NCI-H146 treated with DMSO at 0.1 percent for 48 hours (cell line): Measurements from ENCODE around the gene KIF26B.
"Not testable (repeated sequence)": the region's sequence is repeated elsewhere in the genome, so short reads cannot be mapped to it uniquely, and the experiment has no call there.

Experiments
- DNase-seq: peaks from one replicate; lab custom pipeline; 2025; ENCODE audit not compliant: unreplicated experiment; lab: John Stamatoyannopoulos, UW

KIF26B gene

DNA sequence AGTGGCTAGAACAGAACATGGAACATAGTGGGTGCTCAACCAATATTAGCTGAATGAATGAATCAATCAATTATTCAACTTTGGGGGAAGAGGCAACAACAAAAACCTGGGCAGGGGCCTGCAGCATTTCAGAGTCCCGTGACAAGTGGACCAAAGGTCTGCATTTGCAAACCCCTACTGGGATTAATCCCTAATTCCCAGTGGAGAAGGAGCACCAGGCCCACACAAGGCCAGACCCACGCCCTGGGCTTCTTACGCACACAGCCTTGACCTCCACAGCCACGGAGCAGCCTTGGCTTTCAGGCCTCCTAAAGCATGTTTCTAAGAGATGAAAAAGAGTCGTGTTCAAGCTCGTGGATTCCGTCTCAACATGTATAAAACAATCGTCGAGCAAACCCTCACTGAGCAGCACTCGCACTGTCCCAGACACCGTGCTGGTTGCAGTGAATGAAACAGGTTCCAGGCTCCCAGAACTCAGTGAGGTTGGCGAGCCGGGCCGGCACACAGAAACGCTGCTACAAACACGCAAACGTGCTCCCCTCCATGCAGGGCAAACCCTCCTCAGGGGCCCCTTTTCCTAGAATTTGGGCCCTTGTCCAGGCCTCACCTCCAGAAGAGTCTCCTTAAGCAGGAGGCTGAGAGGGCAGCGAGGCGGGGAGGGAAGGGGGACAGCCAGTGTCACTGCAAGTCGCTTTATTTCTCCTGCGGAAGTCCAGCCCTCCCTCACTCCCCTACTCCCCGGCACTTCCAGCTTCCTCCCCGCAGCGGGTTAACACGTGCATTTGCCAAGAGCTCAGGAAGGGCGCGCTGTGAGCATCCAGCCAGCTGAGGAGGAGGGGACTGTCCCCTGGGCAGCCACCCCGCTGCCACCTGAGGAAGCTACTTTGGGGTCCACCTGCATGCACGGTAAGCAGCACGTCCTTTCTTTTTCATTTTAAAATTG, 556.4 kb downstream of the KIF26B start:
- no peak for DNase-seq

DNA sequence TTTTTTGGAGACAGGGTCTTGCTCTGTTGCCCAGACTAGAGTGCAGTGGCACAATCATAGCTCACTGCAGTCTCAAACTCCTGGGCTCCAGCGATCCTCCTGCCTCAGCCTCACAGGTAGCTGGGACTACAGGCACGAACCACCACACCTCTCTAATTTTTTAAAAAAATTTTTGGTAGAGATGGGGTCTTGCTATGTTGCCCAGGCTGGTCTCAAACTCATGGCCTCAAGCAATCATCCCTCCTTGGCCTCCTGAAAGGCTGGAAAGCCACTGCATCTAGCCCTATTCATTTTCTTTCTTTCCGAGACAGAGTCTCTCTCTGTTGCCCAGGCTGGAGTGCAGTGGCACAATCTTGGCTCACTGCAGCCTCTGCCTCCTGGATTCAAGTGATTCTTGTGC, 559.2 kb downstream of the KIF26B start:
- not testable (repeated sequence) for DNase-seq

DNA sequence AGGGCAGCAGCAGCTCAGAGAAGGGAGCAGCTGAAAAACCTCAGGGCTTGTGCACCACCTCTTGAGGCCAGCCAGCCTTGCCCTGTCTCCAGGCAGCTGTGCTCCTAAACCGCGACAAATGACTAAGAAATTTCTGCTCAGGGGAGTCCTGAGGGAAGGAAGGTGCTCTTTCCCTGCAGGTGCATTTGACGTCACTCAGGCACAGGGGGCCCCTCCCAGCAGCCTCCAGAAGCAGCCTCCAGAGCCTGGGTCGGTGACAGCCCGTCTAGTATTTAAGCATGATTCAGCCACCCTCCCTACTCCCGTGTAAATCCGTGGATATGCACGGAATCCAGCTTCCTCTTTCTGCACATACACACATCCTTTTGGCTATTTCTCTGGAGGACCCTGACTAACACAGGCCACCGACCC, 560.5 kb downstream of the KIF26B start:
- DNase-seq = no peak

DNA sequence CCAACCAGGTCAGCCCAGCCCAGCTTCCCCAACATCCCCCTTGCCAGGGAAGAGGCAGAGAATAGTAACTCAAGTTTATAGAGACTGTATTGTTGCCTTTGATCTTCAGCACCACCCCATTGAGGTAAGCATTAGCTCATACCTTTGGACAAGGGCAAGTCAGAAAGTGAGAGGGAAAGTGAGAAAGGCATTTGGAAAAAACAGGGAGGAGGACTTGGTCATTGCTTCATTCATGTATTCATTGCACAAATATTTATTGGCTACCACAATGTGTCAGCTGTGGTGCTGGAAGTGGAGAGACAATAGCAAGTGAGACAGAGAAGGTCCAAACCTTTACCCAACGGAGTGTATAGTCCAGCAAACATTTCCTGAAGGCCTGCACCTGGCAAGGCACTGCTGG, 561.2 kb downstream of the KIF26B start:
- DNase-seq = no peak

DNA sequence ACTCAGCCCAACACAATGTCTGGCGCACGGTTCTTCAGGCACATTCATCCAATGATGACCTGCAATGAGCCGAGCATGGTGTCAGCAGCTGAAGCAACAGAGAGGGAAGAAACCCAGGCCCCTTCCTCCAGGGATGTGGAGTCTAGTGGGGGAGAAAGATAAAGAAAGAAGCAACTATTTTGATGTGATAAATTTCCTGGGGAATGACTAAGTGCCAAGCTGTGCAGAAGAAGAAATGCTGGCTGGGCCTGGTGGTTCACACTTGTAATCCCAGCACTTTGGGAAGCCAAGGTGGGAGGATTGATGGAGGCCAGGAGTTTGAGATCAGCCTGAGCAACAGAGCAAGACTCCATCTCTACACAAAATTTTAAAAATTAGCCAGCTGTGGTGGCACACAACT, 561.8 kb downstream of the KIF26B start:
- DNase-seq = no peak

DNA sequence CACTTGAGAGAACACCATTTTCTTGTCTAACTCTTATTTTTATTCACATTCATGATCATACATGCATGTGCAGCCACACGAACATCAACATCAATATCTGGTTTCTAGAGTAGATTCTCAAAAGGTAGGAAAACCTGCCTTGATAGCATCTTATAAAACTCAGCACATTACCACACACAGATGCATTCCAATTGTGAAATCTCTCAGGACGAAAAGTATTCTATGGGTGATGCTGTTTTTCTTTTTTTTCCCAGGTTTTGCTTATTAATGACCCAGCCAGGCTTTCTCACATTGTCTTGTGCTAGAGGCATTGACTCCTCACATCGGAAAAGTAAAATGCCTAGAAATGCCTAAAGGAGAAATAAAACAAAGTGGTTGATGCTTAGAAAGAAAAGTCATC, 562.8 kb downstream of the KIF26B start:
- DNase-seq = no peak

DNA sequence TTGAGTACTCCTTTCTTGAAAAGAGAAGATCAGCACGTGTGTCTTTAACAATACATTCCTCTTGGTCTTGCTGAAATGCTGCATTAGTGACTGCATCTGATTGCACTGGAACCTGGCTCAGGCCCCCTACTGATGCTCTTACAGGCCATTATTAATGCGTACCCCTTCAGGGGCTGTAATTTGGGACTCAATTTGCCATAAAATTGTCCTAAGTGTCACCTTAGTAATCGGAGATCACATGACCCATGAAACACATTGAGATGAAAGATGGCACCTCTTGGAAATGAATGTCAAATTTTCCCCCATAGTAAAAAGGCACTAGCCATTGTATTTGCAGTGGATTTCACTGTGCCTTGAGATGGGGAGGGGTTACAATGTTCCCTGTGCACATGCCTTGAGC, 563.3 kb downstream of the KIF26B start:
- DNase-seq = peak; percentile 37

DNA sequence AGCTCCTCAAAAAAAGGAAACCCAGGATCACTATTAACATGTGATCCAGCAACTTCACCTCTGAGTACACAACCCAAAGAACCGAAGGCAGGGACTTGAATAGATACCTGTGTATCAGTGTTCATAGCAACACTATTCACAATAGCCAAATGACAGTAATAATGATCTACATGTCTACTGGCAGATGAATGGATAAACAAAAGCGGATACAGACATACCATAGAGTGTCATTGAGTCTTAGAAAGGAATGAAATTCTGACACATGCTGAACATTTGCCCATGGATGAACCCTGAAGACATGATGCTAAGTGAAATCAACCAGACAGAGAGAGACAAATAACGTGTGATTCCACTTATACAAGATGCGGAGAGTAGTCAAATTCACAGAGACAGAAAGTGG, 564.2 kb downstream of the KIF26B start:
- DNase-seq = no peak

DNA sequence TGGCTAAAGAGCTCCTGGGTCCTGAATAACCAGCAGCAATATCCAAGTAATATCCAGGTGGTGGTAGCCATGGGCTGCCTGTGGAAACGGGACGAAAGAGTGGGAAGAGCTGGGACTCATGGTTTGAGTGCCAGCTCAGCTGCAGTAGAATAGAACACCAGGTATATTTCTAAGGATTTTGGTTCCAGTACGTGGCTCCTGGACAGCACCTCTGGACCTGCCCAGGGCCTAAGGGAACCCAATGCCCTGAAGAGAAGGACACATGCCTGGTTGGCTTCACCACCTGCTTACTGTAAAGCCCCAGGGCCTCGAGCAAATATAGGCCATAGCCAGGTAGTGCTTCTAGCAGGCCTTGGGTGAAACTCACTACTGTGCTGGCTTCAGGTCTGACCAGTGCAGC, 566.7 kb downstream of the KIF26B start:
- DNase-seq = no peak

DNA sequence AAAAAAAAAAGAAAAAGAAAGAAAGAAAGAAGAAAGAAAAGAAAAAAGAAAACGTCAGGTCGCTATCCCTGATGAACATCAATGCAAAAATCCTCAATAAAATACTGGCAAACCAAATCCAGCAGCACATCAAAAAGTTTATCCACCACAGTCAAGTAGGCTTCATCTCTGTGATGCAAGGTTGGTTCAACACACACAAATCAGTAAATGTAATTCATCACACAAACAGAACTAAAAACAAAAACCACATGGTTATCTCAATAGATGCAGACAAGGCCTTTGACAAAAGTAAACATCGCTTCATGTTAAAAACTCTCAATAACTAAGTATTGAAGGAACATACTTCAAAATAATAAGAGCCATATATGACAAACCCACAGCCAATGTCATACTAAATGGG, 573.2 kb downstream of the KIF26B start:
- DNase-seq = not testable (repeated sequence)

DNA sequence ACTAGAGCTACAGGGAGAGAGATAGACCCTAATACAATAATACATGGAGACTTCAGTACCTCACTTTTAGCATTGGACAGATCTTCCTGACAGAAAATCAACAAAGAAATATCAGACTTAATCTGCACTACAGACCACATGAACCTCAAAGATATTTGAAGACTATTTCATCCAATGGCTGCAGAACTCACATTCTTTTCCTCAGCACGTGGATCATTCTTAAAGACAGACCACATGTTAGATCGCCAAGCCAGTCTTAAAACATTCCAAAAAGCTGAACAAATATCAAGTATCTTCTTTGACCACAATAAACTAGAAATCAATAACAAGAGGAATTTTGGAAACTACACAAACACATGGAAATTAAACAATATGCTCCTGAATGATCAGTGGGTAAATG, 576.0 kb downstream of the KIF26B start:
- DNase-seq = no peak

DNA sequence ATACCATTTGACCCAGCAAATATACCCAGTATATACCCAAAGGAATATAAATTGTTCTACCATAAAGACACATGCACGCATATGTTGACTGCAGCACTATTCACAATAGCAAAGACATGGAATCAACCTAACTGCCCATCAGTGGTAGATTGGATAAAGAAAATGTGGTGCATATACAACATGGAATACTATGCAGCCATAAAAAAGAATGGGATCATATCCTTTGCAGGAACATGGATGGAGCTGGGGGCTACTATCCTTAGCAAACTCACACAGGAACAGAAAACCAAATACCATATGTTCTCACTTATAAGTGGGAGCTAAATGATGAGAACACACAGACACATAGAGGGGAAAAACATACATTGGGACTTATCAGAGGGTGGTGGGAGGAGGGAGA, 585.6 kb downstream of the KIF26B start:
- DNase-seq = not testable (repeated sequence)

DNA sequence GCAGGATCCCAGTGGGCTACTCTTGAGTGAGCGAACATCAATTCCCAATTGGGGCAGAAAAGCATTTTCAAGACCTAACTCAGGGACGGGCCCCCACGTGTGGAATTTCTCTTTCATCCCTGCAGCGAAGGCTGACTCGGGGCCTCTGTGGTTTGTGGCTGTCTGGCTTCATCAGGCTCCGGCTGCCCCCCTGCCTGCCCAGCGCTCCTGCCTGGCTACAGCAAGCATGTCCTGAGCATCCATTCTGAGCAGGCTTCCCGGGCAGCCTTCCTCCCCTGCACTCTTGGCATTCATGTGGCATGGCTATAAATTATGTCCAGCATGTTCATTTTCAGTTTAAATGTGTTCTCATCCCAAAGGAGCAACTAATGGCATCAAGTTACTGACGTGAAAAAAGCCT, 588.1 kb downstream of the KIF26B start:
- no peak for DNase-seq

DNA sequence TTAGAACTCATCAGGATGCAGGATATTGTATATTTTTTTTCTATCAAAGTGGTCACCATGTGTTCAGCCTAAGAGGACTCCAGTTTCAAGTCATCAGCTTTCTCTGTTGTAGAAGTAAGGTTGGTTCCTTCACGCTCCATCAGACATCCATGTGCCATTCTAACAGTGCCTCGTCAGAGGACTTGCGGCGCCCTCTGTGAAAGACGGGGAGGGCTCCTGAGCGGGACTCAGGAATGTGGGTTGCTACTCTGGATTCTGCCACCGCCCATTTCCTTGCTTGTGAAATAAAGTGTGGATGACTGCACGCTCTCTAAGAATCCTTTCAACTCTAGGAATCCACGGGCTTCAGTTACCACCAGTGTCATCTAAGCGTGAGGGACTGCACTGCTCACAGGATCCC, 593.5 kb downstream of the KIF26B start:
- no peak for DNase-seq

DNA sequence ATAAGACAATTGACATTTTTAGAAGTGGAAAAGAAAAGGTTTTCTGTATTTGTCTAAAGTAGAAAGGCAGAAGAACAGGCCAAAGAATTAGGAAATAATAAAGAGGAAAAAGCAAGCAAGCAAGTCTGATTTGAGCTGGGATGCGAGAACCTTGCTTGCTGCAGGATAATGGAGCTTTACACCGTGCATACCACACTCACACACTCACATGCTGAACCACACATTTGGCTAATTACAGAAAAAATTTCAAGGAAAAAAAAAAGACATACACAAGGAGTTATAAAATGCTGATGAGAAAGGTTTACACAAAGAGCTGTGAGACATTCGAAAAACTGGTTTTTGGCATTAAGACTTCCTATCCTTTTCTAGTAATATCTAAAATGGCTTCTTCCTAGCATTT, 593.9 kb downstream of the KIF26B start:
- DNase-seq = no peak

DNA sequence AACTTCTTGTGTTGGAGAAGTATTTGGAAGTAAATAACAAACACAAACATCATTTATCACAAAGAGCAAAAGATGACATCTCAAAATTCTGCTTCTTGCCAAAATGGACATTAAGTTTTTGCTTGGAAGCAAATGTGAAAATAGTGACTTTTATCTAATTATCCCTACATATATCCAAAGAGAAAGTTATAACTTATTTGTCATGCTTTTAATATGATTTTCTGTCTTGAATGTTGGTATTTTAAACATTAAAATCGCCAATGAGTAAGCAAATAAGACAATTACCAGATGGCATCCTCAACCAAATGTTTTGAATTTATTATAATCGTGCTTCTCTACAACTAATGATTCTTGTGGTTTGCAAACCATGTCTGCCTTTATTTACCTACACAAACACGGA, 594.3 kb downstream of the KIF26B start:
- DNase-seq = no peak

DNA sequence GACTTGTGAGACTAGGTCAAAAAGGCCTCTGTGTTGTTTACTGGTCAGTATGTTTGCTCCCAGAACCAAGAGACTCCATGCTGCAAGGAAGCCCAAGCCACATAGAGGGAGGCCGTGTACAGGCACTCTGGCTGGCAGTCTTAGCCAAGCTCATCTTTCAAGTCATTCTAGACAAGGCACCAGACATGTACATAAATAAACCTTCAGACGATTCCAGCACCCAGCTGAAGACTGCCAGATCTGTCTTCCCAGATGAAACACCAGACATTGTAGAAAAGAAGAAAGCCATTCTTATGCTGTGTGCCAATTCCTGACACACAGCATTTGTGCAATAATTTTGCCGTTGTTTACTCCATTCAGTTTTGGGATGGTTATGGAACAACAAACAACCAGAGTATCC, 595.5 kb downstream of the KIF26B start:
- DNase-seq = no peak

DNA sequence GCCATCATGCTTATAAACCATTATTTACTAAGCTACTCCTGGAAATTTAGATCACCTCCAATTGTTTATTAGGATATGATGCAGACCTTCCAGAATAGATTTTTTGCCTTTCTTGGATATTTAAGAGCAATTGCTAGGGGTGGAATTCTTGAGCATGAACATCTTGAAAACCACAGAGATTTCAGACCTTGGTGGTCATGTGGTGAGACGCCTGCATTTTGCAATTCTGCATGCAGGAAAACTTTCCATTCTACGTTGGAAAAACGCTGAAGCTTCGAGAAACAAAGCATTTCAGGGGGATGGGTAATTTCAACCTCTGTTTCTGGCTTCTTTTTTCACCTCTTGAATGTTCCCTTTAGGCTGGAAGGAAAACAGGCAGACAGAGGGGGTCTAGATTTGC, 596.3 kb downstream of the KIF26B start:
- DNase-seq = no peak

DNA sequence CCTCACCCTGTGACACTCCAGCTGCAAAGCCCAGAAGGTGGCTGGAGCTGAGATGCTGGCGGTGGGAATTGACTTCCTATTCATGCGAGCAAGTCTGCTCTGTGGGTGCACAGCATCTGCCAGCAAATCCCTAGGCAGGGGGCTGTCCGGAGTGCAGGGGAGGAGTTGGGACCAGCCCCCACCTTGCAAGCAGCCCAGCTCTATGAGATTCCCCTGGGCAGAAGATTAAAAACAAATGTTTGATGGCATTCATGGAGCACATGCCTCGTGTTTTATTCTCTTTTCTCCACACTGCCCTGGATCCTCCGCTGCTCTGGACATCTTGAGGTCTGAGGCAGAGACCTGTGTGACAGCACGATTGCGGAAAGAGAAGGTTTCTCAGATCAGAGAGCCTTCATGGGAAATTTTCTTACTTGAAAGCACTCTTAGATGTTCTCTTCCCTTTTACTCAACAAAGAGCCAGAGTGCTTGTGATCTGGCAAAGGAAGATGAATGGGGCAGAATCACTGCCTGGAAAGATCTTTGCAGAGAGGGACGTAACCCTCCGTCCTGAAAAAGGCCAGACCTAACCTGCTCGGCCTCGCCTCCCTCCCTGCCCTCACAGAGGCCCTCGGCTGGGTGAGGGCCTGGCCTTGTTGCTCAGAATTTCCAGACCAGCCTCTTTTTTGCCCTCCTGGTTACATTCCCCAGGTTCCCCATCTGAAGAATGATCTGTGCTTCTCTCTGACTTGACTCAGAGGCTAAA, 597.1 kb downstream of the KIF26B start:
- DNase-seq = no peak

DNA sequence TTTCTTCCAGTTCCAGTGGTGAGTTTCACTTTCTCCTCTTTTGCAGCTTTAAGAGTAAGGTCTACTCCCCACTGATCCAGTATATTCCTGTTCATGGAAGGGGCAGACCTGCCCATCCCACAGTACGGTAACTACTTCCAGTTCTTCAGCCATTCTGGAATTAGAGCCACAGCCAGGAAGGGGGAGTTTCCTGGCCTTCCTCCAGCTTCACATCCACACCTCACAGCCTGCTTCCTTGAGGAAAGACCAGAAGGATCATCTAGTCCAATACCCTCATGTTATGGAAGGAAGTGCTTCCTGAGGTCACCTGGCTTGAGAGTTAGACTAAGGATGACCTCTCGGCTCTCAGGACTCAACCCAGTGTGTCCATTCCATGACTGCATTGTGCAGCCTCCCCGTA, 597.8 kb downstream of the KIF26B start:
- DNase-seq = no peak

DNA sequence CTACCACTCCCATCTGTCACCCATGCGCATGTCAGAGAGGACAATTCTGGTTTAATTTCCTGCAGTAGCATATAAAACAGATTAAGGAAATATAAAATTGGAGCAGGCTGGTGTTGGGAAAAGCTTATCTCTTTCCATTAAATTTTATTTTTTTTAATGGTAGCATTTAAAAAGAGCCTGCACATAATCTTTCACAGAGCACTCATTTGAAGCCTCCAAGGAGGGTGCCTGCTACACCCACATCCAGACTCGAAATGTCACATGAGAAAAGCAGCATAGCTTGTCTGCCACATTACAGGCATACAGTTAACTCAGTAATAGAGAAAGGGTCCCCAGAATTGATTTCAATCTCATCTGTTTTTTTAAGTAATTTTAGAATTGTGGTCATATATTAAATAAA, 599.0 kb downstream of the KIF26B start:
- no peak for DNase-seq

DNA sequence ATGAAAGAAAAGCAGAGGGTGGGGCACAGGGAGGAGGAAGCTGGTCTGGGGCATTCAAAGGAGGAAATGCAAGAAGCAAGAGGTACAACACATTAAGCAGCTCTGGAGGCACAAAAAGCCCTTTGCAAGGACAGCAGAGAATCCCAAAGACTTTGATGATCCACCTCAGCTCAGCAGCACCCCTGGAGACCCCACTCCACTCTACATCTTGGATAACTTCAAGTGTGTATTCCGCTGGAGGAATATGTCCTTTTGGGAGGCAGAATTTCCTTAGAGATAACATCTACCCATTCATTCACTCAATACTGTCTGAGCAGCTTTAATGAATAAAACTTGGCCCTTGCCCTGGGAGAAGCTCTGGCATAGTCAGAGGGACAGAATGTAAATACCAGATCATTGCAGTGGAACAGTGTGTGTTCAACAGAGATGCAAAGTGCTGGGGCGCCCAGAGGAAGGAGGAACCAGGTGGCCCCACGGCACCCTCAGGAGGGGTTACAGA, 599.7 kb downstream of the KIF26B start:
- no peak for DNase-seq
